ENCODE data around the gene SLC2A5. TPM values are rescaled to one million over a fixed set of nuclear protein-coding genes. Genes with fewer than 3 reads are reported as not detected.

The SLC2A5 gene
- total and polyA plus RNA-seq, 10 donors = 2.9 to 23.6 (median 6.9) TPM

GRCh38 chr1:9101510-9102146, 32.2 kb upstream of the SLC2A5 start:
- H3K27me3 ChIP-seq (replicated peaks in 1 of 7) = no peaks in the 10 kb centered on the region
- intact Hi-C loops (cut with DNase I; ENCODE audit: low total_unique reads) = loop anchor here (5.0 to 10.0 kb wide), 2 partner anchors 89 to 177 kb away; no protein-coding TSS in a partner anchor
- TF ChIP-seq POLR2AphosphoS5 (IDR thresholded peaks at IDR 0.05) (no peak), CTCF (IDR thresholded peaks at IDR 0.05 in 8 of 11, conservative IDR thresholded peaks at IDR 0.05 in 3 of 11) (peak in 10 of 11 experiments; percentile 14 to 77 (median 57))
- WGBS, 5 donors = 36 to 71% (median 51%) methylated on average over 4 of the region's 4 CpGs
- H3K27ac ChIP-seq = no peak overlapping the region
- no peak for DNase-seq
- H3K4me3 ChIP-seq = no peak overlapping the region
- peaks cover 0 to 6% (median 0%) of the 10 kb centered on the region in 6 donors for H3K4me1 ChIP-seq
- H3K9me3 ChIP-seq = no peaks in the 10 kb centered on the region
- H3K36me3 ChIP-seq = peaks cover 0 to 43% (median 20%) of the 10 kb centered on the region in 6 donors

GRCh38 chr1:9100471-9101043, 31.1 kb upstream of the SLC2A5 start:
- 91 to 96% (median 92%) methylated on average over 8 of the region's 8 CpGs for WGBS, 5 donors
- no peak for TF ChIP-seq POLR2A (IDR thresholded peaks at IDR 0.05)
- TF ChIP-seq CTCF (IDR thresholded peaks at IDR 0.05 in 8 of 11, conservative IDR thresholded peaks at IDR 0.05 in 3 of 11) = no peak
- no peak for TF ChIP-seq POLR2AphosphoS5 (IDR thresholded peaks at IDR 0.05)
- intact Hi-C loops (cut with DNase I; ENCODE audit: low total_unique reads) = loop anchor here (5.0 to 10.0 kb wide), 2 partner anchors 88 to 176 kb away; no protein-coding TSS in a partner anchor

GRCh38 chr1:9099555-9099954, 30.1 kb upstream of the SLC2A5 start:
- no peak for DNase-seq
- Histone ChIP-seq H3K27me3 (replicated peaks in 1 of 7) (no peaks in the 10 kb centered on the region), H3K4me1 (peaks cover 0 to 6% (median 0%) of the 10 kb centered on the region in 6 donors), H3K4me3 (no peak overlapping the region), H3K9me3 (peaks cover 0 to 11% (median 0%) of the 10 kb centered on the region in 8 donors), H3K36me3 (peaks cover 0 to 27% (median 18%) of the 10 kb centered on the region in 6 donors), H3K27ac (no peak overlapping the region)
- intact Hi-C loops (cut with DNase I; ENCODE audit: low total_unique reads) = no loop called here
- 83 to 95% (median 90%) methylated on average over 7 of the region's 7 CpGs for WGBS, 5 donors
- TF ChIP-seq POLR2AphosphoS5 (IDR thresholded peaks at IDR 0.05) (no peak), CTCF (IDR thresholded peaks at IDR 0.05 in 8 of 11, conservative IDR thresholded peaks at IDR 0.05 in 3 of 11) (no peak), POLR2A (IDR thresholded peaks at IDR 0.05) (no peak)

More at GRCh38 chr1:9100471-9101043, 31.1 kb upstream of the SLC2A5 start:
- H3K4me3 ChIP-seq = no peak overlapping the region
- H3K36me3 ChIP-seq = peaks cover 0 to 36% (median 20%) of the 10 kb centered on the region in 6 donors
- no peaks in the 10 kb centered on the region for H3K27me3 ChIP-seq (replicated peaks in 1 of 7)
- H3K9me3 ChIP-seq = peaks cover 0 to 8% (median 0%) of the 10 kb centered on the region in 8 donors
- peaks cover 0 to 6% (median 0%) of the 10 kb centered on the region in 6 donors for H3K4me1 ChIP-seq
- no peak for DNase-seq
- no peak overlapping the region for H3K27ac ChIP-seq

All from spleen (tissue), 11 donors.